VCaP (cell line): ENCODE results near the gene ARHGEF10L.

Source experiments
- H3K27ac ChIP-seq: fragments of 450-650 bp; 2 replicates; pipeline ENCODE4 v1.5.1; 2017
- TF ChIP-seq, protein P1 (sequence below): fragments of 450-650 bp; conservative IDR thresholded peaks from 2 replicates; pipeline ENCODE4 v1.5.1; 2017; ENCODE audit warnings: mild to moderate bottlenecking, moderate library complexity

The ARHGEF10L gene

DNA sequence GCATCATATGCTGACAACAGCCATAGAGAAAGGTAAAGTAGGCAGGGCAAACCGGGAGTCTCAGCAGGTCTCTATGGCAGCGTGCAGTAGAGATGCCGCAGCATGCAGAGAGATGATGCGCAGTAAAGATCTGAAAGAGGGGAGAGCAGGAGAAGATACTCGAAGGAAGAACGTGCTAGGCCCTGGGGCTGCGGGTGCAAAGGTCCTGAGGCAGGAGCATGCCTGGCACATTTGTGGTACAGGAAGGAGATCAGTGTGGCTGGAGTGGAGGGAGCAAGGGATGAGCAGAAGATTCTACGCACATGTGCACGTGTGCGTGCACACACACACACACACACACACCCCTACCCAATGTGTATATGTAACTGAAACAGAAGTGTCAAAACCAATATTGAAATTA is 45.0 kb downstream of the ARHGEF10L start:
- TF ChIP-seq, protein P1, sequence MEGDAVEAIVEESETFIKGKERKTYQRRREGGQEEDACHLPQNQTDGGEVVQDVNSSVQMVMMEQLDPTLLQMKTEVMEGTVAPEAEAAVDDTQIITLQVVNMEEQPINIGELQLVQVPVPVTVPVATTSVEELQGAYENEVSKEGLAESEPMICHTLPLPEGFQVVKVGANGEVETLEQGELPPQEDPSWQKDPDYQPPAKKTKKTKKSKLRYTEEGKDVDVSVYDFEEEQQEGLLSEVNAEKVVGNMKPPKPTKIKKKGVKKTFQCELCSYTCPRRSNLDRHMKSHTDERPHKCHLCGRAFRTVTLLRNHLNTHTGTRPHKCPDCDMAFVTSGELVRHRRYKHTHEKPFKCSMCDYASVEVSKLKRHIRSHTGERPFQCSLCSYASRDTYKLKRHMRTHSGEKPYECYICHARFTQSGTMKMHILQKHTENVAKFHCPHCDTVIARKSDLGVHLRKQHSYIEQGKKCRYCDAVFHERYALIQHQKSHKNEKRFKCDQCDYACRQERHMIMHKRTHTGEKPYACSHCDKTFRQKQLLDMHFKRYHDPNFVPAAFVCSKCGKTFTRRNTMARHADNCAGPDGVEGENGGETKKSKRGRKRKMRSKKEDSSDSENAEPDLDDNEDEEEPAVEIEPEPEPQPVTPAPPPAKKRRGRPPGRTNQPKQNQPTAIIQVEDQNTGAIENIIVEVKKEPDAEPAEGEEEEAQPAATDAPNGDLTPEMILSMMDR = no peak
- no peak overlapping the region for H3K27ac ChIP-seq

DNA sequence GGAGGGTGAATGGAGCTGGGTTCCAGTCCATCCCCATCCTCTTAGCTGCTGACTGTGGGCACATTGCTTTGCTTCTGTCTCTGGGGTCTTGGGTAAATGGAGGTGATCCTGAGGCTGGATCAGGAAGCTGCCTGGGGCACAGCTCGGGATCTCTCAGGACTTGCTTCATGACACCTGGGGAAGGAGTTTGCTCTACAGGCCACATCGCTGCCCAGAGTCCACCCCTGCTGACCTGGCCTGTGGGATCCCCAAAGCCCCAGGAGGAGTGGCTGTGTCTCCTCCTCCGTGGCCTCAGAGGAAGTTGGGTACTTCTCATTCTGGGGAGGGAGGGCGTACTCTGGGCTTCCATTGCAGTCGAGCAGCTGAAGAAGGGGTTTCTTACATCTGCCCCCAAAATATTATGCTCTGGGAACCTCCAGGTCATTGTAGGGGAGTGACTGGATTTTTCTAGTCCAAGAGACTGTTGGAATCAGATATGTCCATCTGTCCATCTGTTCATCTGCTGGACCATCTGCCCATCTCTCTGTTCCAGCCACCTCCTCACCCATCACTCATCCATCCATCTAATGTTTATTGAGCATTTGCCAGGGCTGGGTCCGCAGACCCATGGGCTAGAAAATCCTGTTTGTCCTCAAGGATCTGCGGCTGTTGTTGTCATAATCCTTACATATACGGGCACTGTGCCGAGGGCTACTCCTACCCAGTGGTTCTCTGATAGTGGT is 45.9 kb downstream of the ARHGEF10L start:
- TF ChIP-seq, protein P1 = no peak
- no peak overlapping the region for H3K27ac ChIP-seq

DNA sequence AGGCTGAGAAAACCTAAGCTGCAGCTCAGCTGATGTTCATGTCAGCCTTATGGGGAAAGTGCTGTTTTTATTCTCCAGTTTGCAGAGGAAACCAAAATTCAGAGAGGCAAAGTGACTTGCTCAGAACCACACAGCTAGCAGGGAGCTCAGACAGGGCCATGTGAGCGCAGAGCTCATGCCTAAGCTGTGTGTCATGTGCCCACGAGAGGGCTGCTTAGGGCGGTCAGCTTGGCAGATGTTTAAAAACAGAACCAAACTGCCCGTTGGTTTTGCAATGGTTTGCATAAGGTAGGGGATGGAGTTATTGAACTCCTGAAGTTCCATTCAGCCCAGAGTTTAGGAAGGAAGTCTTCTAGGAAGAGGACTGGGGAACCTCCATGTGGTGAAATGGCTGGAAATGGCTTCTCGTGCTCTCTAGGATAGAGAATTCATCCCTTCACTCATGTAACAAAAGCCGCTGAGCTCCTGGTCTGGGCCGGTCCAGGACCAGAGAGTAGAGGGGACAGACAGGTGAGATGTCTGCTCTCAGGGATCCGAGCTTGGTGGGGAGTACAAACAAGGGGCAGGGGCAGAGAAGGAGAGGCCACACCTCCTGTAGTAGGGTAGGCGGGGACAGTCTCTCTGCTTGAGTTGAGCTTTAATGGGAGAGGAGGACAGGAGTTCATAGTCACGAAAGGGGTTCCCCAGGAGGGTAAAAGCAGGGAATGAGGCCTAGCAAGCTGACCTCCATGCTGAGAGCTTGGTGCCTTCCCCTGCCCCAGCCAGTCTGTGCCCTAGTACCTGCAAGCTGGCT is 46.9 kb downstream of the ARHGEF10L start:
- H3K27ac ChIP-seq = no peak overlapping the region
- TF ChIP-seq, protein P1 = no peak

DNA sequence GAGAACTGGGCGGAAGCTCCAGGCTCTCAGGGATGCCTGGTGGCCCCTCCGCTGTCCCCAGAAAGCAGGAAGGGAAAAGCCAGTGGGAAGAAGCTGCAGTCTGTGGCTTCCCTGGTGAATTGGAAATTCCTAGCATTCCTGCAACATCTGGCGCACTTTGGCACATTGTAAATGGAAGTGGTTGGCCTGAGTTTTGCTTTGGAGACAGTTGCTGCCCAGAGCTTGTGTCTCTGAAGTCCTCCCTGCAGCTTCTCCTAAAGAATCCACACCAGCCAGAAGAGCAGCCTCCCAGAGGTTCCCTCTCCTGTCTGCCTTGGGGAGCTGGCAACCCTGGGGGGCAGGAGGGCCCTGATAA is 48.2 kb downstream of the ARHGEF10L start:
- no peak overlapping the region for H3K27ac ChIP-seq
- TF ChIP-seq, protein P1 = no peak

DNA sequence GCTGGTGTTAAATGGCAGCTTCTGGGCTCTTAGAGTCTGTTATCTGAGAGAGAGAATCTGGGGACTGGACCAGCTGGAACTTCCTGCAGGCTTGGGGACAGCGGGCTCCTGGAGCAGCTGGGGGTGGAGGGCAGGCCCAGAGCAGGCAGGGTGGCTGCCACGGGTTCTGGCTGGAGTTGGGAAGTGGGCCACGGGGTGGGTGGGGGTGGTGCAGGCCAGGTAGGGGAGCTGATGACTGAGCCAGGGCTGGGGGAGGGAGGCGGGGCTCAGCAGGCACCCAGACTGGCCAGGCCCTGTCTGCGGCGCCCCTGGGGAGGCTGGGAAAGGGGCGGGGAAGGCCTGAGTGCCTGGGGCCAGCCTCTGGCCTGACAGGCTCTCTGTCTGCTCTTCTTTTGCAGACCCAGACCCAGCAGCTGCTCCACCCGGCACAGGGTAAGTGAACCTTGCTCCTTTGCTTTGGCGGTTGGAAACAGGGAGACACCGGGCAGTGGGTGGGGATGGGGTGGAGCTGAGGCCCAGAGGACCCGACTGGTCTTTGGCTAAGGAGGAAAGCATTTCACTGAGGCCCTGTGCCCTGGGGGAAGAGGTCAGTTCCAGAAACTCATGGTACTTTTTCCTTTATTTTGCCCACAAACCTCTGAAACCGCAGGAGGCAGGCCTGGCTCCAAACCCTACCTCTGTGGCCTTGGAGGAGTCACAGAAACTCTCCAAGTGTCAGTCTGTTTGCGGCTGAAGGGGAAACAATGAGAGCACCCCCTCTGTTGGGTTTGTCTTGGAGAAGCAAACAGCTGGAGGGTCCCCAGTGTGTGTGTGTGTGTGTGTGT is 48.8 kb downstream of the ARHGEF10L start:
- TF ChIP-seq, protein P1 = no peak
- no peak overlapping the region for H3K27ac ChIP-seq

DNA sequence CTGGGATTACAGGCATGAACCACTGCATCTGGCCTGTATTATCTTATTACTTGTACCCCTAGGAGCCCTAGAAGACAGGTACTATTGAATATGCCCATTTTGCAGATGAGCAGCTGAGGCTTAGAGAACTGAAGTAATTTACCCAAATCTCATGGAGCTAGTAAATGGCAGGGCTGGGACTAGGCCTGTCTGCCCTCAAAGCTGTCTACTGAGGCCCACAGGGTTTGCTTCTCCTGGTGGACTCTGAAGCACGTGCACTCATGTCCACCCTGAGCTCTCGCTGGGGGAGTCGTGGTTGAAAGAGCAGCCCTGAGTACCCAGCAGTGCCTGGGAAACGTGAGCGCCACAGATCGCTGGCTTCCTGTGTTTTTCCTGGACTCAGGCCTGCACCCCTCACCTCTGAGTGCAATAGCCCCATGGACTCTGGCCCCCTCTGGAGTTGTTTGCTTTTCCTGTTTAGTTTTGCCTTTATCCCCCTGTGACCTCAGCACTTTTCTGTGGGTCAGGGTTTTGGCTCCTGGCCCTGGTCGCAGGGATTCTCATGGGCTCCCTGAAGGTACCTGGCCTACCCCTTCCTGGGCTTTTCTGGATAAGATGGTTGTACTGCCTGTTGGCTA is 52.4 kb downstream of the ARHGEF10L start:
- TF ChIP-seq, protein P1 = no peak
- no peak overlapping the region for H3K27ac ChIP-seq
